Endothelial cell of umbilical vein (primary cell): ENCODE results near the gene DBP. TPM values are rescaled to one million over a fixed set of nuclear protein-coding genes. Genes with fewer than 3 reads are reported as not detected.

Experiments
- BruUV-seq: library from RNA; stranded (reverse); fragments of 400-500 nt; replicated peaks from 2 replicates; lab custom pipeline; 2021; lab: Mats Ljungman, UMichigan
- CTCF ChIA-PET: fragments of 300-600, 350-600 bp; sonication (Branson Sonifier 250); formaldehyde crosslinking; loops from one replicate; lab custom pipeline; 2021; ENCODE audit warnings: antibody characterized with exemption, inconsistent platforms; lab: Charles Lee
- POLR2A ChIA-PET: fragments of 300-600, 350-600 bp; sonication (Branson Sonifier 250); formaldehyde crosslinking; loops from one replicate; lab custom pipeline; 2021; ENCODE audit warnings: antibody characterized with exemption, inconsistent platforms; lab: Charles Lee
- DNase-seq: peaks from one replicate; pipeline ENCODE4 v3.0.0-alpha.2; 2011; ENCODE audit warnings: low read depth, low spot score
- FAIRE-seq: peaks from 2 replicates; lab custom pipeline; 2011; peaks lifted over from hg19 to GRCh38; lab: Jason Lieb, UNC
- H2AFZ ChIP-seq: 2 replicates; pipeline ENCODE4 v1.6.0; 2012; ENCODE audit warnings: low read depth, low read length, control low read depth, inconsistent platforms
- H3K27ac ChIP-seq: 2 replicates; pipeline ENCODE4 v1.5.1; 2011; ENCODE audit warnings: low read depth, mild to moderate bottlenecking, control low read depth, low read length, moderate library complexity; ENCODE audit not compliant: insufficient read depth
- H3K27me3 ChIP-seq, 2 experiments: 2 replicates each; pipeline versions ENCODE4 v1.6.0 to v1.6.1; 2011; ENCODE audit warnings: low read length in 2 of 2, mixed read lengths in 1 of 2; ENCODE audit not compliant: control insufficient read depth in 2 of 2, insufficient read depth in 2 of 2
- H3K36me3 ChIP-seq, 2 experiments: 2 replicates in 1 of 2; 3 replicates in 1 of 2; pipeline ENCODE4 v1.5.1; 2011; ENCODE audit warnings: low read length in 2 of 2, mild to moderate bottlenecking in 1 of 2, moderate library complexity in 1 of 2; ENCODE audit not compliant: control insufficient read depth in 2 of 2, insufficient read depth in 2 of 2; ENCODE audit errors: extremely low read depth in 1 of 2
- H3K4me1 ChIP-seq: 3 replicates; pipeline ENCODE4 v1.5.1; 2011; ENCODE audit warnings: mild to moderate bottlenecking, low read length; ENCODE audit not compliant: control insufficient read depth, insufficient read depth; ENCODE audit errors: extremely low read depth
- H3K4me2 ChIP-seq: 2 replicates; pipeline ENCODE4 v1.6.1; 2011; ENCODE audit warnings: low read length, control low read depth, mixed read lengths; ENCODE audit not compliant: insufficient read depth
- H3K4me3 ChIP-seq, 3 experiments: fragments of 200-600 bp in 1 of 3; sonication (generic), shearing (Covaris generic) in 1 of 3; replicated peaks in 1 of 3; 2 replicates each; pipeline ENCODE4 v1.5.1; 2011 to 2016; ENCODE audit warnings: control low read depth in 3 of 3, low read length in 3 of 3, mild to moderate bottlenecking in 2 of 3, inconsistent platforms in 1 of 3, low read depth in 1 of 3, moderate library complexity in 1 of 3; ENCODE audit not compliant: insufficient read depth in 1 of 3
- H3K79me2 ChIP-seq: 2 replicates; pipeline ENCODE4 v1.6.0; 2012; ENCODE audit warnings: low read length, inconsistent platforms; ENCODE audit not compliant: control insufficient read depth, insufficient read depth
- H3K9ac ChIP-seq: replicated peaks from 2 replicates; pipeline ENCODE3; 2011; ENCODE audit warnings: low read length, control low read depth; ENCODE audit not compliant: insufficient read depth; ENCODE audit errors: extremely low read depth
- H3K9me1 ChIP-seq: replicated peaks from 3 replicates; pipeline ENCODE4 v1.6.0; 2011; ENCODE audit warnings: mild to moderate bottlenecking, low read length; ENCODE audit not compliant: control insufficient read depth, insufficient read depth; ENCODE audit errors: extremely low read depth
- H3K9me3 ChIP-seq: replicated peaks from 2 replicates; pipeline ENCODE4 v1.5.1; 2012; ENCODE audit warnings: low read length, inconsistent platforms; ENCODE audit not compliant: control insufficient read depth, insufficient read depth
- H4K20me1 ChIP-seq: replicated peaks from 2 replicates; pipeline ENCODE3; 2011; ENCODE audit warnings: mild to moderate bottlenecking, low read length; ENCODE audit not compliant: control insufficient read depth, insufficient read depth; ENCODE audit errors: extremely low read depth
- CTCF ChIP-seq, 2 donors: IDR thresholded peaks; 1 replicate in 1 of 2; 2 replicates in 1 of 2; pipeline ENCODE4 v1.5.1; 2011; ENCODE audit warnings: low read length in 2 of 2, mild to moderate bottlenecking in 2 of 2, moderate library complexity in 2 of 2, control low read depth in 1 of 2, inconsistent platforms in 1 of 2, low read depth in 1 of 2; ENCODE audit not compliant: insufficient read depth in 1 of 2; ENCODE audit errors: extremely low read depth in 1 of 2
- FOS ChIP-seq: IDR thresholded peaks from 2 replicates; pipeline ENCODE4 v1.6.1; 2011; ENCODE audit warnings: mild to moderate bottlenecking, low read length, moderate library complexity, borderline replicate concordance; ENCODE audit not compliant: insufficient read depth
- POLR2A ChIP-seq: IDR thresholded peaks from 2 replicates; pipeline ENCODE4 v1.6.1; 2012; ENCODE audit warnings: low read depth, mild to moderate bottlenecking, control low read depth, low read length
- dilution Hi-C: fragments of 300-500 bp; cut with MboI; formaldehyde crosslinking; loops from one replicate; pipeline ENCODE4 v1.15.0; 2019; ENCODE audit warnings: low sequenced_read_pairs; ENCODE audit not compliant: extremely low pct_ligation_motif_present
- intact Hi-C: fragments of 100-400 bp; cut with micrococcal nuclease; formaldehyde crosslinking; loops from one replicate; pipeline ENCODE4 v1.10.0; 2022
- polyA plus RNA-seq, 4 experiments: library from polyadenylated mRNA; depleted of rRNA in 3 of 4; stranded (reverse) in 3 of 4; unstranded in 1 of 4; fragments of >200 nt; gene quantifications; 2 replicates each; pipeline versions ENCODE4 v1.2.1 to v1.2.3, GENCODE V29; 2011 to 2012; ENCODE audit warnings: missing spikeins in 1 of 4
- total RNA-seq: library from RNA; stranded (reverse); gene quantifications from 2 replicates; pipeline ENCODE4 v1.2.3, GENCODE V29; 2021

The DBP gene
- total and polyA plus RNA-seq, 2 donors (not counting 3 experiments of a cell fraction or from before 2014, with no cell fraction given) = 1.5 to 1.8 TPM

- Histone ChIP-seq H3K9me1 (no peaks in the 10 kb centered on the region), H3K4me2 (peak overlapping the region; percentile 99), H3K9me3 (no peaks in the 10 kb centered on the region), H3K4me3 (peak overlapping the region; percentile 85 to 99 (median 96)), H3K4me1 (peaks cover 25% of the 10 kb centered on the region), H4K20me1 (no peaks in the 10 kb centered on the region), H3K9ac (peak overlapping the region; percentile 99), H2AFZ (no peak overlapping the region), H3K27me3 (no peaks in the 10 kb centered on the region), H3K27ac (peak overlapping the region; percentile 26), H3K36me3 (peaks cover 19 to 24% of the 10 kb centered on the region in 2 experiments), H3K79me2 (peaks cover 38% of the 10 kb centered on the region)
- no peak for FAIRE-seq
- intact Hi-C loops = no loop called here
- POLR2A ChIA-PET = interaction anchor here (0.6 to 0.7 kb wide), 2 partner anchors 8 to 1761 kb away, joined by 4 to 6 read pairs; no protein-coding TSS in a partner anchor
- CTCF ChIA-PET = interaction anchor here (0.6 to 2.0 kb wide), 5 partner anchors 13 to 293 kb away, joined by 3 to 9 read pairs (median 5); no protein-coding TSS in a partner anchor
- TF ChIP-seq FOS = no peak
- peak; percentile 29 for TF ChIP-seq POLR2A
- TF ChIP-seq CTCF (IDR thresholded peaks at IDR 0.05; ENCODE audit: extremely low read depth in 1 of 2, insufficient read depth in 1 of 2, low read depth in 1 of 2, low read length in 2 of 2) = peak in 1 of 2 donors; percentile 1
- dilution Hi-C loops = no loop called here
- no TSS peak for BruUV-seq
- no peak for DNase-seq
Observed at GRCh38 chr19:48617146-48617937, 19.8 kb downstream of the DBP start.
